Measurements from ENCODE around the gene CAMTA2. TPM values are rescaled to one million over a fixed set of nuclear protein-coding genes. Genes with fewer than 3 reads are reported as not detected.

The CAMTA2 gene
- total and polyA plus RNA-seq, 4 donors = 7.8 to 17.6 (median 12.0) TPM

DNA sequence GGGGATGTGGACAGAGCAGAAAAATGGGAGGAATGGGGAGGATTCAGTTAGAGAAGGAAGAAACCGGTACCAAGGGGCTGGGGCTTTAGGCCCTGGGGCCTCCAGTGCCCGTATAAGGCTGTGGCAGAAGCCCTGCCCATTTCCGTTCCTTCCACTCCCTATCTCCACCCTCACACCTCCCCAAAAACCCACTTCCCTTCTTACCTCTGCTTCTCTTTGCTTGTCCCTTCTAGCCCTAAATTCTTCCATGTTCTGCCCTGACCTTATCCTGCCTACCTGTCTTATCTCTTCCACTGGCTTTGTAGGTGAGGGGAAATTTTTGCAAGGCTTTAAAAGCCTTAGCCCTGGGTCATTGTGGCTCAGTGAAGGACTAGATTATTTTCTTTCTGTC, 43.3 kb downstream of the CAMTA2 start:
- Histone ChIP-seq H3K27ac (ENCODE audit: low read depth in 1 of 2, low read length in 2 of 2) (peak overlapping the region; percentile 65 to 73), H3K4me1 (ENCODE audit: control insufficient read depth in 4 of 4, insufficient read depth in 4 of 4, low read length in 3 of 4) (peaks cover 5 to 57% (median 44%) of the 10 kb centered on the region in 4 donors), H3K9ac (ENCODE audit: low read depth in 1 of 2, low read length in 2 of 2) (no peak overlapping the region), H3K9me3 (ENCODE audit: control insufficient read depth in 4 of 4, low read length in 3 of 4) (no peaks in the 10 kb centered on the region), H3K4me3 (ENCODE audit: low read depth in 1 of 3, low read length in 3 of 3) (no peak overlapping the region), H3K27me3 (ENCODE audit: control insufficient read depth in 4 of 4, insufficient read depth in 4 of 4, low read length in 3 of 4) (no peaks in the 10 kb centered on the region), H3K36me3 (ENCODE audit: control insufficient read depth in 4 of 4, insufficient read depth in 3 of 4, low read depth in 1 of 4, low read length in 3 of 4) (peaks cover 6 to 26% (median 12%) of the 10 kb centered on the region in 4 donors)
- WGBS = 56% methylated on average over 3 of the region's 3 CpGs
- DNase-seq (ENCODE audit: low spot score) = no peak
- TF ChIP-seq YY1 (IDR thresholded peaks at IDR 0.05) (no peak), HNF4G (IDR thresholded peaks at IDR 0.05) (no peak), EGR1 (IDR thresholded peaks at IDR 0.05; ENCODE audit: low read depth in 2 of 2) (no peak), FOXA1 (IDR thresholded peaks at IDR 0.05) (no peak), NR2F2 (IDR thresholded peaks at IDR 0.05) (no peak), REST (IDR thresholded peaks at IDR 0.05) (no peak), HNF4A (conservative IDR thresholded peaks at IDR 0.05) (no peak), GABPA (IDR thresholded peaks at IDR 0.05 in 1 of 2, conservative IDR thresholded peaks at IDR 0.05 in 1 of 2) (no peak), RAD21 (IDR thresholded peaks at IDR 0.05) (no peak), JUND (IDR thresholded peaks at IDR 0.05) (no peak), MAX (IDR thresholded peaks at IDR 0.05) (no peak)
- TF ChIP-seq, protein P1, sequence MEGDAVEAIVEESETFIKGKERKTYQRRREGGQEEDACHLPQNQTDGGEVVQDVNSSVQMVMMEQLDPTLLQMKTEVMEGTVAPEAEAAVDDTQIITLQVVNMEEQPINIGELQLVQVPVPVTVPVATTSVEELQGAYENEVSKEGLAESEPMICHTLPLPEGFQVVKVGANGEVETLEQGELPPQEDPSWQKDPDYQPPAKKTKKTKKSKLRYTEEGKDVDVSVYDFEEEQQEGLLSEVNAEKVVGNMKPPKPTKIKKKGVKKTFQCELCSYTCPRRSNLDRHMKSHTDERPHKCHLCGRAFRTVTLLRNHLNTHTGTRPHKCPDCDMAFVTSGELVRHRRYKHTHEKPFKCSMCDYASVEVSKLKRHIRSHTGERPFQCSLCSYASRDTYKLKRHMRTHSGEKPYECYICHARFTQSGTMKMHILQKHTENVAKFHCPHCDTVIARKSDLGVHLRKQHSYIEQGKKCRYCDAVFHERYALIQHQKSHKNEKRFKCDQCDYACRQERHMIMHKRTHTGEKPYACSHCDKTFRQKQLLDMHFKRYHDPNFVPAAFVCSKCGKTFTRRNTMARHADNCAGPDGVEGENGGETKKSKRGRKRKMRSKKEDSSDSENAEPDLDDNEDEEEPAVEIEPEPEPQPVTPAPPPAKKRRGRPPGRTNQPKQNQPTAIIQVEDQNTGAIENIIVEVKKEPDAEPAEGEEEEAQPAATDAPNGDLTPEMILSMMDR (IDR thresholded peaks at IDR 0.05; ENCODE audit: low read depth, low read length, missing input control) = no peak
- TF ChIP-seq, protein P2, sequence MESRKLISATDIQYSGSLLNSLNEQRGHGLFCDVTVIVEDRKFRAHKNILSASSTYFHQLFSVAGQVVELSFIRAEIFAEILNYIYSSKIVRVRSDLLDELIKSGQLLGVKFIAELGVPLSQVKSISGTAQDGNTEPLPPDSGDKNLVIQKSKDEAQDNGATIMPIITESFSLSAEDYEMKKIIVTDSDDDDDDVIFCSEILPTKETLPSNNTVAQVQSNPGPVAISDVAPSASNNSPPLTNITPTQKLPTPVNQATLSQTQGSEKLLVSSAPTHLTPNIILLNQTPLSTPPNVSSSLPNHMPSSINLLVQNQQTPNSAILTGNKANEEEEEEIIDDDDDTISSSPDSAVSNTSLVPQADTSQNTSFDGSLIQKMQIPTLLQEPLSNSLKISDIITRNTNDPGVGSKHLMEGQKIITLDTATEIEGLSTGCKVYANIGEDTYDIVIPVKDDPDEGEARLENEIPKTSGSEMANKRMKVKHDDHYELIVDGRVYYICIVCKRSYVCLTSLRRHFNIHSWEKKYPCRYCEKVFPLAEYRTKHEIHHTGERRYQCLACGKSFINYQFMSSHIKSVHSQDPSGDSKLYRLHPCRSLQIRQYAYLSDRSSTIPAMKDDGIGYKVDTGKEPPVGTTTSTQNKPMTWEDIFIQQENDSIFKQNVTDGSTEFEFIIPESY (IDR thresholded peaks at IDR 0.05) = no peak

- H3K9ac ChIP-seq (ENCODE audit: low read depth in 1 of 2, low read length in 2 of 2) = no peak overlapping the region
- TF ChIP-seq TAF1 (conservative IDR thresholded peaks at IDR 0.05) (no peak), RAD21 (IDR thresholded peaks at IDR 0.05) (no peak), NR2F2 (IDR thresholded peaks at IDR 0.05) (no peak), MAX (IDR thresholded peaks at IDR 0.05) (no peak), YY1 (IDR thresholded peaks at IDR 0.05) (no peak), RXRA (IDR thresholded peaks at IDR 0.05) (no peak), EGR1 (IDR thresholded peaks at IDR 0.05; ENCODE audit: low read depth in 2 of 2) (no peak), GABPA (IDR thresholded peaks at IDR 0.05 in 1 of 2, conservative IDR thresholded peaks at IDR 0.05 in 1 of 2) (no peak), SP1 (IDR thresholded peaks at IDR 0.05) (no peak), HNF4G (IDR thresholded peaks at IDR 0.05) (no peak)
- peaks cover 12 to 68% (median 52%) of the 10 kb centered on the region in 4 donors for H3K4me1 ChIP-seq (ENCODE audit: control insufficient read depth in 4 of 4, insufficient read depth in 4 of 4, low read length in 3 of 4)
- H3K36me3 ChIP-seq (ENCODE audit: control insufficient read depth in 4 of 4, insufficient read depth in 3 of 4, low read depth in 1 of 4, low read length in 3 of 4) = peaks cover 6 to 28% (median 12%) of the 10 kb centered on the region in 4 donors
- WGBS = 82% methylated on average over 13 of the region's 13 CpGs
- H3K27me3 ChIP-seq (ENCODE audit: control insufficient read depth in 4 of 4, insufficient read depth in 4 of 4, low read length in 3 of 4) = no peaks in the 10 kb centered on the region
- H3K27ac ChIP-seq (ENCODE audit: low read depth in 1 of 2, low read length in 2 of 2) = no peak overlapping the region
- H3K9me3 ChIP-seq (ENCODE audit: control insufficient read depth in 4 of 4, low read length in 3 of 4) = no peaks in the 10 kb centered on the region
- no peak for DNase-seq (ENCODE audit: low spot score)
- no peak overlapping the region for H3K4me3 ChIP-seq (ENCODE audit: low read depth in 1 of 3, low read length in 3 of 3)
Measured at GRCh38 chr17:4942760-4943508, 44.5 kb downstream of the CAMTA2 start.

Data from liver (tissue), 9 donors.